NCI-H2196 treated with DMSO at 0.1 percent for 48 hours (cell line): Measurements from ENCODE around the gene TAX1BP1.
A peak's percentile ranks its signal among the peaks of the same experiment; 100 is the strongest.

Experiments
- DNase-seq: peaks from one replicate; lab custom pipeline; 2025; ENCODE audit not compliant: unreplicated experiment; lab: John Stamatoyannopoulos, UW

TAX1BP1 gene

DNA sequence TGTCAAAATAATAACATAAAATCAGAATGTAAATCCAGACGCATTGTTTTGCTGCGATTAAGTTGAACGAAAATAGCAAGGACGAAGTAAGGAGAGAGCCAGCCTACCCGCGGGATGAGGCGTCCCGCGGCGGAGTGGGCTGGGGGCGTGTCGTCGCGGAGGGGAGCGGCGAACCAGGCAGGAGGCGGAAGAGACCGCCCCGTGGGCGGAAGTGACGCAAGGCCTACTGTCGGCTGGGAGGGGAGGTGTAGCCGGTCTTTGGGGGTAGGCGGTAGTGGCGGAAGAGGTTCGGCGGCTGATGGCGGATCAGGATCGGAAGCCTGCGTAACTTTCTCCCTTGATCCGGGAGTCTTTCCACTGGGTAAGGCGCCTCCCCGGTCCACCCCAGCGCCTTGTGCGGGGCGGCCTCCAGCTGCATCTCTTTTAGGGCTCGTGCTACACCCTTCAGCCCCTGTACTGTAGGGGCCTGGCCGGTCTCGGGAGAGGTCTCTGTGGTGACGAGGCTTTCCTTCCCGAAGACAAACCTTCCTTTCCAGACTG is at the start of gene TAX1BP1:
Gene TAX1BP1 (plus strand): TSS at position 254 of the 540 bp plus-strand sequence. CDS start 8,363 bp downstream, outside the sequence.
- peak; percentile 88 for DNase-seq

- DNase-seq: no peak
Observed at GRCh38 chr7:27690649-27691048, 49.3 kb upstream of the TAX1BP1 start.

GRCh38 chr7:27693794-27694193 is 46.2 kb upstream of the TAX1BP1 start:
- DNase-seq: no peak

GRCh38 chr7:27695096-27695495 is 44.9 kb upstream of the TAX1BP1 start:
- DNase-seq: no peak

GRCh38 chr7:27697861-27698430 is 42.0 kb upstream of the TAX1BP1 start:
- DNase-seq: no peak

DNA sequence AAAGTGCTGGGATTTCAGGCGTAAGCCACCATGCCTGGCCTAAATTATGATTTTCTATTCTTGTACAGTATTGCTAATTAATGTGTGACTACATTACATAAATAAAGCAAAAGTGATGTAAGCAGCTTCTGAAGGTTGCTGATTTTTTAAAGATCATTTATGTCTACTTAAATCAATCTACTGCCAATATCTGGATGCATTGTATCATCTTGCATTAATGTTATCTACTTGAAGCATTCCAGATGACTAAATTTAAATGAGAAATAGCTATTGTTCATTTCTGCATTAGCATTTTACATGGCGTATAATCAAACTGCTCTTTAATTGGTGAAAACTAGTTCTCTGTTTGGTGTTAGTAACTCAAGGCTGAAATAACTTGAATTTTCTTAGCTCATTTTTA is 40.2 kb upstream of the TAX1BP1 start:
- no peak for DNase-seq

DNA sequence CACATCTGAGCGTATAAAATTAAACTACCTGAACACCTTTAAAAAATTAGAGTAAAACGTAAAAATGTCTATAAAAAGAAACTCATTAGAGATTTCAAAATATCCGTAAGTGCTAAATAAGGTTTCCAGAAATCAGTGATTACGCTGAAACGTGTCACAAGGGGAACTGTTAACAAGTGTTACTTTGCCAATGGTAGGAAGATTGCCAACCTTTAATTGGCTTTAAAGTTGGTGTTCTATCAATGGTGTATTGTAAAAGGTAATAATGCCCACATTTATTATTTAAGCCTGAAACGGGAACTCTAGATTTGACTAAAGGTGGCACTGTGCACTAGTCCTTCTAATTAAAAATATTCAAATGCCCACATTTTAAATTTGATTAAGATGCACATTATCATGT is 39.5 kb upstream of the TAX1BP1 start:
- DNase-seq: no peak

- DNase-seq: no peak
Observed at GRCh38 chr7:27703181-27703580, 36.8 kb upstream of the TAX1BP1 start.

DNA sequence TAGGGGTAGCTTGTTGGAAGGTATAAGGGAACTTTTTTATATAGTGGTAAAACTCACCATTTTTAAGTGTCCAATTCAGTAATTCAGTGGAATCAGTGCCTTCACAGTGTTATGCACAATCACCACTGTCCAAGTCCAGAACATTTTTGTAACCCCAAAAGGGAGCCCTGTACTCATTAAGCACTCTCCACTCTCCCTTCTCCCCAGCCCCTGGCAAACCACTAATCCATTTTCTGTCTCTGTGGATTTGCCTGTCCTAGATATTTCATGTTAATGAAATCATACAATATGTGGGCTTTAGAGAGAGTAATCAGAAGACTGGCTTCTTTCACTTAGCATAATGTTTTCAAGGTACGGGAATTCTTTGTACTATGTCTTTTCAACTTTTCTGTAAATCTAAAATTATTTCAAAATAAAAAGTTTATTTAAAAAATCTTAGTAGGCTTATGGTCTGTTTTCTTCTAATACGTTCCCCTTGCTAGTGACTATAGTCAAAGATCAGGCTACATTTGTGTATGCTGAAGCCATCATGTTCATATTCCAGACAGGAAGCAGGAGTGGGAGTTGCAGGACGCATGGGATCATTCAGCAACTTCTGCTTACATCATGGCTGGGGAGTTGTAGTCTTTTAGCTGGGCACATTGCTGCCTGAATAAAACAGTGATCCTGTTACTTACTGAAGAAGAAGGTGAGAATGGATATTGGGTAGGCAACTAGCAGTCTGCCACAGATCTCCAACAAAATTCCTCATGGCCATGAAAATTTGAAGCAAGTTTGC is 35.4 kb upstream of the TAX1BP1 start:
- no peak for DNase-seq

GRCh38 chr7:27705200-27705594 is 34.8 kb upstream of the TAX1BP1 start:
- DNase-seq: no peak

GRCh38 chr7:27708485-27708884 is 31.5 kb upstream of the TAX1BP1 start:
- DNase-seq: no peak

- DNase-seq: no peak
Observed at GRCh38 chr7:27709137-27710075, 30.6 kb upstream of the TAX1BP1 start.

DNA sequence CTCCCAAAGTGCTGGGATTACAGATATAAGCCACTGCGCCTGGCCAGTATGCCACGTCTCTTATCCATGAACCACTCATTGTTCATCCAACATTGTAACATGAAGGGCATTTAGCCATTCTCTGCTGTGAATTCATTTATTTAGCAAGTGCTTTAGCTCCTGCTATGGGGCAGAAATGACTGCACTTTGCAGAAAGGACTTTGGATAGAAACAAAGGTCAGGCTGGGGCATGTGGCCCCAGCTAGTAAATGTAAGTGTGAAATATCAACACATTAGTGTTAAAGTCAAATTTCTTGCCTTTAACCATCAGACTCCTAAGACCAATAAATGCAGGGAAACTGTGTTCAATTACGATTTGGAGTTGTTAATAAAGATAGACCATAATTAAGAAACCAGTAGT is 27.7 kb upstream of the TAX1BP1 start:
- no peak for DNase-seq

GRCh38 chr7:27714831-27715444 is 25.0 kb upstream of the TAX1BP1 start:
- no peak for DNase-seq

- DNase-seq: peak; percentile 14
Observed at GRCh38 chr7:27723085-27723484, 16.9 kb upstream of the TAX1BP1 start.

- DNase-seq: no peak
Observed at GRCh38 chr7:27727058-27727457, 12.9 kb upstream of the TAX1BP1 start.

GRCh38 chr7:27730112-27730511 is 9.8 kb upstream of the TAX1BP1 start:
- DNase-seq: no peak

- no peak for DNase-seq
Observed at GRCh38 chr7:27734583-27734982, 5.4 kb upstream of the TAX1BP1 start.

DNA sequence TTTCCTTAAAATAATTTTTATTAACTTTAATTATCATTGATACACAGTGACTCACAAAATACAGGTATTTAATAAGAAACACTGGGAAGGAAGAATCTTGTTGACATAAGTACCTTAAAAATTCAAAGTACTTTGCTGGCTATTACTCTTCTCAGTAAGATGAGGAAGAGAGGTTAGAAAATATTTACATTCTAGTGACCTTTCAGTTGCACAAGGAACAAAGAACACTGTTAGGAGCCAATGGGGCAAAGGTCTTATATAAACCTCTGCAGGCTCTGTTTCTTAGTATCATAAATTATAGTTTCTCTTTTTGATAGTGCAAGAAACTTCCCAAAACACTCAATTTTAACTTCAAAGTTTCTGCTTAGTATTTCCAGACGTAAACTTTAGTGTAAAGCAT is 4.8 kb upstream of the TAX1BP1 start:
- DNase-seq: no peak

GRCh38 chr7:27735831-27736230 is 4.1 kb upstream of the TAX1BP1 start:
- no peak for DNase-seq

DNA sequence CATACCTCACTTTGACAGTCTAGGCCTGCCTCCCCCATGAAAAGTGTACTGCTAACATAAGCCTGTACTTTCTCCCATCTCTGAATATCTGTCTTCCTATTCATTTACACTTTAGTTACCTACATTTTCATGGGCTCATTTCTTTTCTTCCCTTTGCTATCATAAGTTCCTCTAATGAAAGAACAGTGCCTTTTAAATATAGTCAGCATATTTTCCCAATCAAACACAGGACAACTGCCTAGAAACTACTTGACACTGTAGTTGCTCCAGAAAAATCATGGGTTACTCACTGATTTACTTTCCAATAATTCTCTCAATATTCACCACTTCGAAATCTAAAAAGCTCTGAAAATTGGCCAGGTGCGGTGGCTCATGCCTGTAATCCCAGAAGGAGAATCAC is 2.8 kb upstream of the TAX1BP1 start:
- no peak for DNase-seq
